HepG2 (cell line): ENCODE measurements around the gene SLC26A2. TPM values are rescaled to one million over a fixed set of nuclear protein-coding genes. Genes with fewer than 3 reads are reported as not detected.

Experiments used
- ATAC-seq: fragments of 200-7000 bp; cut with Tn5 transposase; 3 replicates; pipeline ENCODE4 v1.9.1; 2020; ENCODE audit warnings: mild to moderate bottlenecking, moderate library complexity
- BruUV-seq: library from RNA; stranded (reverse); fragments of 400-500 nt; replicated peaks from 2 replicates; lab custom pipeline; 2021; lab: Mats Ljungman, UMichigan
- CTCF ChIA-PET: fragments of 300-600 bp; formaldehyde crosslinking; extraction: SDS; loops from one replicate; lab custom pipeline; 2021; ENCODE audit warnings: low total read pairs, inconsistent platforms, low intra/inter-chr PET ratio; lab: Yijun Ruan, JAX
- POLR2A ChIA-PET: fragments of 350-600 bp; sonication (Branson Sonifier 250); formaldehyde crosslinking; loops from one replicate; lab custom pipeline; 2020; ENCODE audit warnings: antibody characterized with exemption, inconsistent platforms; lab: Yijun Ruan, JAX
- DNase-seq: peaks from one replicate; pipeline ENCODE4 v3.0.0-alpha.2; 2015; ENCODE audit warnings: low spot score
- FAIRE-seq: peaks from 3 replicates; lab custom pipeline; 2011; peaks lifted over from hg19 to GRCh38; lab: Jason Lieb, UNC
- H2AFZ ChIP-seq: one replicate; pipeline ENCODE4 v1.6.1; 2011; ENCODE audit warnings: low read length, inconsistent platforms
- H3K27ac ChIP-seq: fragments of 300-600 bp; 3 replicates; pipeline ENCODE4 v1.8.0; 2011; ENCODE audit warnings: mixed run types, mild to moderate bottlenecking, mixed read lengths, low read length, inconsistent platforms; ENCODE audit not compliant: insufficient read depth; ENCODE audit errors: extremely low read length
- H3K27me3 ChIP-seq, 2 experiments: fragments of 200-600 bp in 1 of 2; 2 replicates in 1 of 2; 3 replicates in 1 of 2; pipeline versions ENCODE4 v1.6.0 to v1.8.0; 2011; ENCODE audit warnings: low read length in 2 of 2, mild to moderate bottlenecking in 2 of 2, moderate library complexity in 2 of 2, inconsistent platforms in 1 of 2; ENCODE audit not compliant: insufficient read depth in 2 of 2, control insufficient read depth in 1 of 2
- H3K36me3 ChIP-seq, 2 experiments: fragments of 200-600 bp in 1 of 2; replicated peaks in 1 of 2; 2 replicates in 1 of 2; 3 replicates in 1 of 2; pipeline versions ENCODE4 v1.5.1 to v1.8.0; 2011; ENCODE audit warnings: low read length in 2 of 2, inconsistent platforms in 1 of 2; ENCODE audit not compliant: insufficient read depth in 2 of 2, control insufficient read depth in 1 of 2
- H3K4me1 ChIP-seq: 2 replicates; pipeline ENCODE4 v1.5.1; 2012; ENCODE audit warnings: low read length, inconsistent platforms; ENCODE audit not compliant: insufficient read depth
- H3K4me2 ChIP-seq: 2 replicates; pipeline ENCODE4 v1.6.0; 2011; ENCODE audit warnings: low read depth, low read length, inconsistent platforms
- H3K4me3 ChIP-seq, 3 experiments: fragments of 200-600 bp in 1 of 3; sonication (generic), shearing (Covaris generic) in 1 of 3; replicated peaks in 1 of 3; 2 replicates each; pipeline ENCODE4 v1.5.1; 2011 to 2016; ENCODE audit warnings: low read length in 3 of 3, inconsistent platforms in 2 of 3, low read depth in 2 of 3, mild to moderate bottlenecking in 2 of 3, control low read depth in 1 of 3, mixed read lengths in 1 of 3; ENCODE audit not compliant: insufficient read depth in 1 of 3
- H3K79me2 ChIP-seq: one replicate; pipeline ENCODE4 v1.6.1; 2011; ENCODE audit warnings: low read length, inconsistent platforms; ENCODE audit not compliant: insufficient read depth
- H3K9ac ChIP-seq: 2 replicates; pipeline ENCODE4 v1.6.0; 2011; ENCODE audit warnings: mild to moderate bottlenecking, low read depth, low read length, inconsistent platforms; ENCODE audit not compliant: insufficient read depth
- H3K9me3 ChIP-seq: 2 replicates; pipeline ENCODE4 v1.5.1; 2012; ENCODE audit warnings: mild to moderate bottlenecking, low read length
- H4K20me1 ChIP-seq: 2 replicates; pipeline ENCODE4 v1.6.0; 2011; ENCODE audit warnings: inconsistent platforms, mild to moderate bottlenecking, low read length, moderate library complexity; ENCODE audit not compliant: insufficient read depth
- ADNP ChIP-seq: sonication (generic); formaldehyde crosslinking; IDR thresholded peaks from 2 replicates; pipeline ENCODE4 v1.4.0; 2020; ENCODE audit warnings: missing genetic modification reagents
- BRD4 ChIP-seq: sonication (generic); formaldehyde crosslinking; IDR thresholded peaks from 2 replicates; pipeline ENCODE4 v1.4.0; 2020; ENCODE audit warnings: missing genetic modification reagents
- KMT2A ChIP-seq: sonication (generic); formaldehyde crosslinking; IDR thresholded peaks from 2 replicates; pipeline ENCODE4 v1.4.0; 2020; ENCODE audit warnings: missing genetic modification reagents
- NFKB2 ChIP-seq: sonication (generic); formaldehyde crosslinking; IDR thresholded peaks from 2 replicates; pipeline ENCODE4 v1.4.0; 2020; ENCODE audit warnings: missing genetic modification reagents, borderline replicate concordance
- NR2F2 ChIP-seq: IDR thresholded peaks from 2 replicates; pipeline ENCODE4 v1.6.1; 2012; ENCODE audit warnings: low read depth, inconsistent platforms, borderline replicate concordance
- TAF15 ChIP-seq: fragments of 200-400 bp; formaldehyde crosslinking; IDR thresholded peaks from one replicate; pipeline ENCODE4 v1.6.1; 2018; ENCODE audit warnings: mild to moderate bottlenecking, low read depth, low read length; ENCODE audit not compliant: poor library complexity, severe bottlenecking
- YY1 ChIP-seq: IDR thresholded peaks from 2 replicates; pipeline ENCODE4 v1.6.1; 2011; ENCODE audit warnings: low read length, low read depth, moderate library complexity, mild to moderate bottlenecking; ENCODE audit not compliant: insufficient read depth, insufficient replicate concordance
- ZBTB21 ChIP-seq: sonication (generic); formaldehyde crosslinking; IDR thresholded peaks from 2 replicates; pipeline ENCODE4 v1.4.0; 2020; ENCODE audit warnings: missing genetic modification reagents
- ZNF12 ChIP-seq: sonication (generic); formaldehyde crosslinking; IDR thresholded peaks from 2 replicates; pipeline ENCODE4 v1.5.0; 2020; ENCODE audit warnings: missing genetic modification reagents
- ZNF33B ChIP-seq: sonication (generic); formaldehyde crosslinking; IDR thresholded peaks from 2 replicates; pipeline ENCODE4 v1.5.1; 2020; ENCODE audit warnings: mild to moderate bottlenecking, missing genetic modification reagents
- ZSCAN22 ChIP-seq: sonication (generic); formaldehyde crosslinking; IDR thresholded peaks from 2 replicates; pipeline ENCODE4 v1.4.0; 2020; ENCODE audit warnings: mild to moderate bottlenecking, missing genetic modification reagents
- WGBS: methylation state at CpG from one replicate; pipeline ENCODE4 v1.1.6; 2017; ENCODE audit warnings: low lambda C conversion rate; 5-methylcytosine and 5-hydroxymethylcytosine counted together
- in situ Hi-C: cut with HindIII; loops from 2 replicates; pipeline ENCODE4 v1.10.0; 2017; ENCODE audit warnings: low pct_unique_long_range_greater_than_20kb; ENCODE audit not compliant: extremely low pct_ligation_motif_present
- intact Hi-C: fragments of 100-400 bp; cut with micrococcal nuclease; formaldehyde crosslinking; loops from one replicate; pipeline ENCODE4 v1.10.0; 2022; ENCODE audit not compliant: unreplicated experiment
- polyA plus RNA-seq, 8 experiments: library from polyadenylated mRNA; depleted of rRNA in 3 of 8; stranded (reverse) in 7 of 8; unstranded in 1 of 8; fragments of >200 nt; fragmentation: Illumina TruSeq in 4 of 8; extraction: Trizol in 4 of 8; gene quantifications; 2 replicates each; pipeline versions ENCODE4 v1.2.1 to v1.2.3, GENCODE V29; 2011 to 2016; ENCODE audit warnings: low read depth in 4 of 8, missing spikeins in 1 of 8, mixed read lengths in 1 of 8; ENCODE audit not compliant: insufficient read depth in 1 of 8
- total RNA-seq, 5 experiments: library from RNA; depleted of rRNA; stranded (reverse); fragments of >200 nt; fragmentation: Illumina TruSeq; extraction: Trizol; gene quantifications; 2 replicates each; pipeline ENCODE4 v1.2.3, GENCODE V29; 2016; ENCODE audit warnings: low read depth in 1 of 5
- TF ChIP-seq, protein P1 (sequence below): IDR thresholded peaks from 2 replicates; pipeline ENCODE4 v1.6.1; 2016; ENCODE audit warnings: missing compliant biosample characterization, missing genetic modification reagents, borderline replicate concordance
- TF ChIP-seq, protein P2 (sequence below): sonication (generic); formaldehyde crosslinking; IDR thresholded peaks from 2 replicates; pipeline ENCODE4 v1.8.0; 2022; ENCODE audit warnings: mild to moderate bottlenecking, missing genetic modification reagents, moderate library complexity
- TF ChIP-seq, protein P3 (sequence below): sonication (generic); formaldehyde crosslinking; IDR thresholded peaks from 2 replicates; pipeline ENCODE4 v1.4.0; 2020; ENCODE audit warnings: mild to moderate bottlenecking, missing genetic modification reagents

Gene SLC26A2
- total and polyA plus RNA-seq, 2 of the 13 experiments (the other 11 are each of a cell fraction or from before 2014, with no cell fraction given), result 2.2 to 7.9 TPM

DNA sequence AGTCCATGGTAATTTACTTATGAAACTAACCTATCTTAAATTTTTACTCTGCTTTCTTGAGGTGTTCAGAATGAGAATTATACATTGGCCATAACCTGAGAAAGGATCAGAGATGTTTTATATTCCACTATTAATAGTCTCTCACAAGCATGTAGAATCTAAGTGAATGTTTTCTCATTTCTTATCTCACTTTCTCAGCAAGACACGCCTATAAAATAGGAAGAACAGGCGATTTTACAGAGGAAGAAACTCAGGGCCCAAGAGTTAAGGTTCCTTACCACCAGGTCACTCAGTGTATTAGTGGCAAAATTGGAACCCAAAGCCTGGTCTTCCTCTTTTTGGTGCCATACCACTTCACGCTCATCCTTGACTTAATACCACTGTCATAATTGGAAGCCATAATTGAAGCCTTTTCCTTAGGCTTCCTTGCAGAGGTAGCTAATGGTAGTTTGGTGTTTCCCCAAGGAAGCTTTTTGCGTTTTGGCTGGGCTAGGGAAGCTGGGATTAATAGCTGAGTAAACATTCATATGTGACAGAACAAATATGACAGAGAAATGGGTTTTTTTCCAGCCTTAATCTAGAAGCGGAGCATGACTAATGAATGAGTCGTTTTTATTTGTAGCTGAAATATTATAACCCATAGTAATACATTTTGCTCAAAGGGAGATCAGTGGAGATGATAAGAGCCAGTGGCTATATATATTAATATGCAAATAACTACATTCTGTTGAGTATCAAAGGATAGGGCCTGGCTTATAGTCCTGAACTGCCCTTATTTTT, 56.9 kb downstream of the SLC26A2 start:
- no peaks in the 10 kb centered on the region for H4K20me1 ChIP-seq
- FAIRE-seq (no peak), DNase-seq (no peak), ATAC-seq (no peak)
- no peaks in the 10 kb centered on the region for H3K27me3 ChIP-seq
- peaks cover 4% of the 10 kb centered on the region for H3K79me2 ChIP-seq
- no TSS peak for BruUV-seq
- peaks cover 38 to 83% of the 10 kb centered on the region in 2 experiments for H3K36me3 ChIP-seq
- H3K4me1 ChIP-seq, result peaks cover 22% of the 10 kb centered on the region
- ChIA-PET POLR2A (interaction anchor here (1.4 kb wide), 1 partner anchor 9 kb away, joined by 6 read pairs; no protein-coding TSS in a partner anchor), CTCF (no interaction called here)
- no peak overlapping the region for H3K4me2 ChIP-seq
- intact Hi-C loops, result no loop called here
- H3K4me3 ChIP-seq, result no peak overlapping the region
- in situ Hi-C loops, result no loop called here
- no peak overlapping the region for H3K9ac ChIP-seq
- H3K9me3 ChIP-seq, result peaks cover 8% of the 10 kb centered on the region; the same call in 1 of the 2 replicates
- 90% methylated on average over 6 of the region's 6 CpGs for WGBS
- H3K27ac ChIP-seq, result no peak overlapping the region
- no peak overlapping the region for H2AFZ ChIP-seq
- TF ChIP-seq BRD4, result no peak
- TF ChIP-seq, protein P1, sequence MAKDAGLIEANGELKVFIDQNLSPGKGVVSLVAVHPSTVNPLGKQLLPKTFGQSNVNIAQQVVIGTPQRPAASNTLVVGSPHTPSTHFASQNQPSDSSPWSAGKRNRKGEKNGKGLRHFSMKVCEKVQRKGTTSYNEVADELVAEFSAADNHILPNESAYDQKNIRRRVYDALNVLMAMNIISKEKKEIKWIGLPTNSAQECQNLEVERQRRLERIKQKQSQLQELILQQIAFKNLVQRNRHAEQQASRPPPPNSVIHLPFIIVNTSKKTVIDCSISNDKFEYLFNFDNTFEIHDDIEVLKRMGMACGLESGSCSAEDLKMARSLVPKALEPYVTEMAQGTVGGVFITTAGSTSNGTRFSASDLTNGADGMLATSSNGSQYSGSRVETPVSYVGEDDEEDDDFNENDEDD (CRISPR knock-in tag), result no peak
- TF ChIP-seq NFKB2 (CRISPR knock-in tag), result no peak
- no peak for TF ChIP-seq NR2F2
- no peak for TF ChIP-seq ADNP (CRISPR knock-in tag)
- no peak for TF ChIP-seq YY1
- no peak for TF ChIP-seq KMT2A (CRISPR knock-in tag)
- no peak for TF ChIP-seq ZSCAN22 (CRISPR knock-in tag)
- TF ChIP-seq, protein P2, sequence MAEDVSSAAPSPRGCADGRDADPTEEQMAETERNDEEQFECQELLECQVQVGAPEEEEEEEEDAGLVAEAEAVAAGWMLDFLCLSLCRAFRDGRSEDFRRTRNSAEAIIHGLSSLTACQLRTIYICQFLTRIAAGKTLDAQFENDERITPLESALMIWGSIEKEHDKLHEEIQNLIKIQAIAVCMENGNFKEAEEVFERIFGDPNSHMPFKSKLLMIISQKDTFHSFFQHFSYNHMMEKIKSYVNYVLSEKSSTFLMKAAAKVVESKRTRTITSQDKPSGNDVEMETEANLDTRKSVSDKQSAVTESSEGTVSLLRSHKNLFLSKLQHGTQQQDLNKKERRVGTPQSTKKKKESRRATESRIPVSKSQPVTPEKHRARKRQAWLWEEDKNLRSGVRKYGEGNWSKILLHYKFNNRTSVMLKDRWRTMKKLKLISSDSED (CRISPR knock-in tag), result no peak
- TF ChIP-seq ZNF33B, result no peak
- TF ChIP-seq ZNF12 (CRISPR knock-in tag), result no peak
- TF ChIP-seq TAF15, result no peak
- no peak for TF ChIP-seq ZBTB21 (CRISPR knock-in tag)
- TF ChIP-seq, protein P3, sequence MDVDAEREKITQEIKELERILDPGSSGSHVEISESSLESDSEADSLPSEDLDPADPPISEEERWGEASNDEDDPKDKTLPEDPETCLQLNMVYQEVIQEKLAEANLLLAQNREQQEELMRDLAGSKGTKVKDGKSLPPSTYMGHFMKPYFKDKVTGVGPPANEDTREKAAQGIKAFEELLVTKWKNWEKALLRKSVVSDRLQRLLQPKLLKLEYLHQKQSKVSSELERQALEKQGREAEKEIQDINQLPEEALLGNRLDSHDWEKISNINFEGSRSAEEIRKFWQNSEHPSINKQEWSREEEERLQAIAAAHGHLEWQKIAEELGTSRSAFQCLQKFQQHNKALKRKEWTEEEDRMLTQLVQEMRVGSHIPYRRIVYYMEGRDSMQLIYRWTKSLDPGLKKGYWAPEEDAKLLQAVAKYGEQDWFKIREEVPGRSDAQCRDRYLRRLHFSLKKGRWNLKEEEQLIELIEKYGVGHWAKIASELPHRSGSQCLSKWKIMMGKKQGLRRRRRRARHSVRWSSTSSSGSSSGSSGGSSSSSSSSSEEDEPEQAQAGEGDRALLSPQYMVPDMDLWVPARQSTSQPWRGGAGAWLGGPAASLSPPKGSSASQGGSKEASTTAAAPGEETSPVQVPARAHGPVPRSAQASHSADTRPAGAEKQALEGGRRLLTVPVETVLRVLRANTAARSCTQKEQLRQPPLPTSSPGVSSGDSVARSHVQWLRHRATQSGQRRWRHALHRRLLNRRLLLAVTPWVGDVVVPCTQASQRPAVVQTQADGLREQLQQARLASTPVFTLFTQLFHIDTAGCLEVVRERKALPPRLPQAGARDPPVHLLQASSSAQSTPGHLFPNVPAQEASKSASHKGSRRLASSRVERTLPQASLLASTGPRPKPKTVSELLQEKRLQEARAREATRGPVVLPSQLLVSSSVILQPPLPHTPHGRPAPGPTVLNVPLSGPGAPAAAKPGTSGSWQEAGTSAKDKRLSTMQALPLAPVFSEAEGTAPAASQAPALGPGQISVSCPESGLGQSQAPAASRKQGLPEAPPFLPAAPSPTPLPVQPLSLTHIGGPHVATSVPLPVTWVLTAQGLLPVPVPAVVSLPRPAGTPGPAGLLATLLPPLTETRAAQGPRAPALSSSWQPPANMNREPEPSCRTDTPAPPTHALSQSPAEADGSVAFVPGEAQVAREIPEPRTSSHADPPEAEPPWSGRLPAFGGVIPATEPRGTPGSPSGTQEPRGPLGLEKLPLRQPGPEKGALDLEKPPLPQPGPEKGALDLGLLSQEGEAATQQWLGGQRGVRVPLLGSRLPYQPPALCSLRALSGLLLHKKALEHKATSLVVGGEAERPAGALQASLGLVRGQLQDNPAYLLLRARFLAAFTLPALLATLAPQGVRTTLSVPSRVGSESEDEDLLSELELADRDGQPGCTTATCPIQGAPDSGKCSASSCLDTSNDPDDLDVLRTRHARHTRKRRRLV (CRISPR knock-in tag), result no peak
- TF ChIP-seq, all 625 proteins: peak for 0
